GM23338 (cell line): ENCODE measurements around the gene AGBL4. TPM values are rescaled to one million over a fixed set of nuclear protein-coding genes. Genes with fewer than 3 reads are reported as not detected.

Experiments
- ATAC-seq: fragments of 200-7000 bp; cut with Tn5 transposase; 3 replicates; pipeline ENCODE4 v1.9.1; 2020
- DNase-seq: peaks from one replicate; pipeline ENCODE4 v3.0.0-alpha.2; 2015; ENCODE audit warnings: low spot score
- H2AFZ ChIP-seq: fragments of 200-600 bp; sonication (generic); 2 replicates; pipeline ENCODE4 v1.8.0; 2016; ENCODE audit warnings: antibody characterized with exemption, mild to moderate bottlenecking, moderate library complexity
- H3F3A ChIP-seq: fragments of 200-600 bp; sonication (generic); replicated peaks from 2 replicates; pipeline ENCODE4 v1.8.0; 2017; ENCODE audit warnings: antibody characterized with exemption, mixed run types, low read depth
- H3K27ac ChIP-seq: fragments of 200-600 bp; sonication (generic); 2 replicates; pipeline ENCODE4 v1.6.1; 2016; ENCODE audit warnings: low read depth
- H3K27me3 ChIP-seq: fragments of 200-600 bp; sonication (generic); 2 replicates; pipeline ENCODE4 v1.8.0; 2016; ENCODE audit warnings: mild to moderate bottlenecking, mixed run types, moderate library complexity; ENCODE audit not compliant: insufficient read depth
- H3K36me3 ChIP-seq: fragments of 200-600 bp; sonication (generic); 2 replicates; pipeline ENCODE4 v1.8.0; 2016; ENCODE audit warnings: mild to moderate bottlenecking; ENCODE audit not compliant: insufficient read depth
- H3K4me1 ChIP-seq: fragments of 200-600 bp; sonication (generic); 2 replicates; pipeline ENCODE4 v1.8.0; 2016; ENCODE audit warnings: mild to moderate bottlenecking, moderate library complexity; ENCODE audit not compliant: insufficient read depth
- H3K4me2 ChIP-seq: fragments of 200-600 bp; sonication (generic); 2 replicates; pipeline ENCODE4 v1.7.1; 2017; ENCODE audit warnings: mixed run types
- H3K4me3 ChIP-seq: fragments of 200-600 bp; sonication (generic); 2 replicates; pipeline ENCODE4 v1.6.1; 2016; ENCODE audit warnings: mixed run types
- H3K79me2 ChIP-seq: fragments of 200-600 bp; sonication (generic); replicated peaks from 2 replicates; pipeline ENCODE4 v1.8.0; 2017; ENCODE audit warnings: mild to moderate bottlenecking; ENCODE audit not compliant: insufficient read depth
- H3K9me2 ChIP-seq: fragments of 200-600 bp; sonication (generic); 2 replicates; pipeline ENCODE4 v1.8.0; 2017; ENCODE audit not compliant: insufficient read depth
- H4K20me1 ChIP-seq: fragments of 200-600 bp; sonication (generic); replicated peaks from 2 replicates; pipeline ENCODE4 v1.8.0; 2017; ENCODE audit warnings: mild to moderate bottlenecking; ENCODE audit not compliant: insufficient read depth
- H3K27ac Mint-ChIP-seq: 2 replicates; pipeline ENCODE4 v1.8.0; 2020; ENCODE audit warnings: inconsistent platforms, mild to moderate bottlenecking, moderate library complexity, mixed read lengths
- H3K27me3 Mint-ChIP-seq: 3 replicates; pipeline ENCODE4 v1.8.0; 2022; ENCODE audit warnings: low read depth, mild to moderate bottlenecking, moderate library complexity, mixed read lengths, inconsistent platforms; ENCODE audit not compliant: insufficient read depth, poor library complexity
- H3K36me3 Mint-ChIP-seq: 3 replicates; pipeline ENCODE4 v1.8.0; 2021; ENCODE audit warnings: low read depth, mild to moderate bottlenecking, inconsistent platforms, moderate library complexity, mixed read lengths
- H3K4me1 Mint-ChIP-seq: 3 replicates; pipeline ENCODE4 v1.8.0; 2020; ENCODE audit warnings: mild to moderate bottlenecking, inconsistent platforms, mixed read lengths
- H3K4me3 Mint-ChIP-seq: 3 replicates; pipeline ENCODE4 v1.8.0; 2021; ENCODE audit warnings: moderate library complexity, mild to moderate bottlenecking, inconsistent platforms, mixed read lengths
- H3K9me3 Mint-ChIP-seq: 3 replicates; pipeline ENCODE4 v1.8.0; 2020; ENCODE audit warnings: moderate library complexity, mild to moderate bottlenecking, inconsistent platforms, mixed read lengths
- CREB1 ChIP-seq: fragments of 250-450 bp; sonication (Bioruptor Pico); IDR thresholded peaks from 2 replicates; pipeline ENCODE4 v1.5.0; 2020; ENCODE audit warnings: low read depth, mild to moderate bottlenecking, moderate library complexity
- NANOG ChIP-seq: IDR thresholded peaks from 2 replicates; pipeline ENCODE4 v1.6.1; 2016; ENCODE audit warnings: antibody characterized with exemption, borderline replicate concordance
- polyA plus RNA-seq: library from polyadenylated mRNA; unstranded; fragments of >200 nt; fragmentation: Nextera tagmentation; extraction: Ambion mirVana; gene quantifications from 2 replicates; pipeline ENCODE4 v1.2.1, GENCODE V29; 2016
- total RNA-seq: library from RNA; depleted of rRNA; stranded (reverse); fragments of >200 nt; shearing (Covaris generic); gene quantifications from 2 replicates; pipeline ENCODE4 v1.2.3, GENCODE V29; 2014
- TF ChIP-seq, protein P1 (sequence below): fragments of 250-450 bp; sonication (Bioruptor Pico); IDR thresholded peaks from 2 replicates; pipeline ENCODE4 v1.5.0; 2020; ENCODE audit warnings: mild to moderate bottlenecking, moderate library complexity
- TF ChIP-seq, protein P2 (sequence below), 2 experiments: fragments of 200-600 bp in 1 of 2; sonication (generic) in 1 of 2; conservative IDR thresholded peaks; 2 replicates each; pipeline versions ENCODE4 v1.5.1 to v1.6.1; 2016 to 2017; ENCODE audit warnings: antibody characterized with exemption in 2 of 2, low read depth in 2 of 2, mild to moderate bottlenecking in 2 of 2, moderate library complexity in 1 of 2

AGBL4 gene
- total and polyA plus RNA-seq, 2 experiments from 2014 or later = 0.91 to 1.5 TPM

GRCh38 chr1:48939042-48939441 lies 1084.7 kb downstream of the AGBL4 start (continued):
- TF ChIP-seq, protein P1, sequence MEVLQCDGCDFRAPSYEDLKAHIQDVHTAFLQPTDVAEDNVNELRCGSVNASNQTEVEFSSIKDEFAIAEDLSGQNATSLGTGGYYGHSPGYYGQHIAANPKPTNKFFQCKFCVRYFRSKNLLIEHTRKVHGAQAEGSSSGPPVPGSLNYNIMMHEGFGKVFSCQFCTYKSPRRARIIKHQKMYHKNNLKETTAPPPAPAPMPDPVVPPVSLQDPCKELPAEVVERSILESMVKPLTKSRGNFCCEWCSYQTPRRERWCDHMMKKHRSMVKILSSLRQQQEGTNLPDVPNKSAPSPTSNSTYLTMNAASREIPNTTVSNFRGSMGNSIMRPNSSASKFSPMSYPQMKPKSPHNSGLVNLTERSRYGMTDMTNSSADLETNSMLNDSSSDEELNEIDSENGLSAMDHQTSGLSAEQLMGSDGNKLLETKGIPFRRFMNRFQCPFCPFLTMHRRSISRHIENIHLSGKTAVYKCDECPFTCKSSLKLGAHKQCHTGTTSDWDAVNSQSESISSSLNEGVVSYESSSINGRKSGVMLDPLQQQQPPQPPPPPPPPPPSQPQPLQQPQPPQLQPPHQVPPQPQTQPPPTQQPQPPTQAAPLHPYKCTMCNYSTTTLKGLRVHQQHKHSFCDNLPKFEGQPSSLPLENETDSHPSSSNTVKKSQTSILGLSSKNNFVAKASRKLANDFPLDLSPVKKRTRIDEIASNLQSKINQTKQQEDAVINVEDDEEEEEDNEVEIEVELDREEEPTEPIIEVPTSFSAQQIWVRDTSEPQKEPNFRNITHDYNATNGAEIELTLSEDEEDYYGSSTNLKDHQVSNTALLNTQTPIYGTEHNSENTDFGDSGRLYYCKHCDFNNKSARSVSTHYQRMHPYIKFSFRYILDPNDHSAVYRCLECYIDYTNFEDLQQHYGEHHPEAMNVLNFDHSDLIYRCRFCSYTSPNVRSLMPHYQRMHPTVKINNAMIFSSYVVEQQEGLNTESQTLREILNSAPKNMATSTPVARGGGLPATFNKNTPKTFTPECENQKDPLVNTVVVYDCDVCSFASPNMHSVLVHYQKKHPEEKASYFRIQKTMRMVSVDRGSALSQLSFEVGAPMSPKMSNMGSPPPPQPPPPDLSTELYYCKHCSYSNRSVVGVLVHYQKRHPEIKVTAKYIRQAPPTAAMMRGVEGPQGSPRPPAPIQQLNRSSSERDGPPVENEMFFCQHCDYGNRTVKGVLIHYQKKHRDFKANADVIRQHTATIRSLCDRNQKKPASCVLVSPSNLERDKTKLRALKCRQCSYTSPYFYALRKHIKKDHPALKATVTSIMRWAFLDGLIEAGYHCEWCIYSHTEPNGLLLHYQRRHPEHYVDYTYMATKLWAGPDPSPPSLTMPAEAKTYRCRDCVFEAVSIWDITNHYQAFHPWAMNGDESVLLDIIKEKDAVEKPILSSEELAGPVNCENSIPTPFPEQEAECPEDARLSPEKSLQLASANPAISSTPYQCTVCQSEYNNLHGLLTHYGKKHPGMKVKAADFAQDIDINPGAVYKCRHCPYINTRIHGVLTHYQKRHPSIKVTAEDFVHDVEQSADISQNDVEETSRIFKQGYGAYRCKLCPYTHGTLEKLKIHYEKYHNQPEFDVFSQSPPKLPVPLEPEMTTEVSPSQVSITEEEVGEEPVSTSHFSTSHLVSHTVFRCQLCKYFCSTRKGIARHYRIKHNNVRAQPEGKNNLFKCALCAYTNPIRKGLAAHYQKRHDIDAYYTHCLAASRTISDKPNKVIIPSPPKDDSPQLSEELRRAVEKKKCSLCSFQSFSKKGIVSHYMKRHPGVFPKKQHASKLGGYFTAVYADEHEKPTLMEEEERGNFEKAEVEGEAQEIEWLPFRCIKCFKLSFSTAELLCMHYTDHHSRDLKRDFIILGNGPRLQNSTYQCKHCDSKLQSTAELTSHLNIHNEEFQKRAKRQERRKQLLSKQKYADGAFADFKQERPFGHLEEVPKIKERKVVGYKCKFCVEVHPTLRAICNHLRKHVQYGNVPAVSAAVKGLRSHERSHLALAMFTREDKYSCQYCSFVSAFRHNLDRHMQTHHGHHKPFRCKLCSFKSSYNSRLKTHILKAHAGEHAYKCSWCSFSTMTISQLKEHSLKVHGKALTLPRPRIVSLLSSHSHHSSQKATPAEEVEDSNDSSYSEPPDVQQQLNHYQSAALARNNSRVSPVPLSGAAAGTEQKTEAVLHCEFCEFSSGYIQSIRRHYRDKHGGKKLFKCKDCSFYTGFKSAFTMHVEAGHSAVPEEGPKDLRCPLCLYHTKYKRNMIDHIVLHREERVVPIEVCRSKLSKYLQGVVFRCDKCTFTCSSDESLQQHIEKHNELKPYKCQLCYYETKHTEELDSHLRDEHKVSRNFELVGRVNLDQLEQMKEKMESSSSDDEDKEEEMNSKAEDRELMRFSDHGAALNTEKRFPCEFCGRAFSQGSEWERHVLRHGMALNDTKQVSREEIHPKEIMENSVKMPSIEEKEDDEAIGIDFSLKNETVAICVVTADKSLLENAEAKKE (CRISPR knock-in tag) = no peak
- TF ChIP-seq NANOG (no peak), CREB1 (CRISPR knock-in tag) (no peak)

DNA sequence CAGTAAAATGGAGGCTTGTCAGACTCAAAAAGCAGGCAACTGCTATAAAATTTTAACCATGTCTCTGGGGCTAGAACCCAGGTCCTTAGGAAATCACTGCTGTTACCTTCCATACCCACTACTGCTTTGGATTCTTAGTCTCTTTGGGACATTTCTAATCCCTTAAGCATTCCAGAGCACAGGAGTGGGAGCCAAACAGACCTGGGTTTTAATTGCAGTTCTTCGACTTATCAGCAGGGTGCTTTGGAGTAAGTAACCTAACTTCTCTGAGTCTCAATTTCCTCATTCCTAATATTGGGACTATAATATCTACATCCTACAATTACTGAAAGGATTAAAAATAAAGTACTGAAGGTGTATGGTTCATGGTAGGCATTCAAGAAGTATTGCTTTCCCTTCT lies 1086.0 kb downstream of the AGBL4 start:
- ATAC-seq (no peak; the same call in 2 of the 3 replicates), DNase-seq (peak; percentile 5)
- Histone ChIP-seq H3K27ac (no peak overlapping the region), H3K79me2 (no peaks in the 10 kb centered on the region), H3K4me3 (no peak overlapping the region), H3F3A (no peaks in the 10 kb centered on the region), H4K20me1 (no peaks in the 10 kb centered on the region), H3K27me3 (no peaks in the 10 kb centered on the region), H3K4me1 (no peaks in the 10 kb centered on the region), H3K4me2 (no peak overlapping the region), H3K36me3 (no peaks in the 10 kb centered on the region), H3K9me2 (no peaks in the 10 kb centered on the region), H2AFZ (no peak overlapping the region)
- TF ChIP-seq, protein P2, sequence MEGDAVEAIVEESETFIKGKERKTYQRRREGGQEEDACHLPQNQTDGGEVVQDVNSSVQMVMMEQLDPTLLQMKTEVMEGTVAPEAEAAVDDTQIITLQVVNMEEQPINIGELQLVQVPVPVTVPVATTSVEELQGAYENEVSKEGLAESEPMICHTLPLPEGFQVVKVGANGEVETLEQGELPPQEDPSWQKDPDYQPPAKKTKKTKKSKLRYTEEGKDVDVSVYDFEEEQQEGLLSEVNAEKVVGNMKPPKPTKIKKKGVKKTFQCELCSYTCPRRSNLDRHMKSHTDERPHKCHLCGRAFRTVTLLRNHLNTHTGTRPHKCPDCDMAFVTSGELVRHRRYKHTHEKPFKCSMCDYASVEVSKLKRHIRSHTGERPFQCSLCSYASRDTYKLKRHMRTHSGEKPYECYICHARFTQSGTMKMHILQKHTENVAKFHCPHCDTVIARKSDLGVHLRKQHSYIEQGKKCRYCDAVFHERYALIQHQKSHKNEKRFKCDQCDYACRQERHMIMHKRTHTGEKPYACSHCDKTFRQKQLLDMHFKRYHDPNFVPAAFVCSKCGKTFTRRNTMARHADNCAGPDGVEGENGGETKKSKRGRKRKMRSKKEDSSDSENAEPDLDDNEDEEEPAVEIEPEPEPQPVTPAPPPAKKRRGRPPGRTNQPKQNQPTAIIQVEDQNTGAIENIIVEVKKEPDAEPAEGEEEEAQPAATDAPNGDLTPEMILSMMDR (conservative IDR thresholded peaks at IDR 0.05; ENCODE audit: low read depth in 2 of 2) = 0 out of 4 replicates have a peak, but pooled peaks of 1 of the 2 experiments have one; percentile 11
- TF ChIP-seq, protein P1 (CRISPR knock-in tag) = no peak
- H3K27me3 Mint-ChIP-seq = peaks cover 3% of the 10 kb centered on the region
- H3K9me3 Mint-ChIP-seq = peaks cover 7% of the 10 kb centered on the region; the same call in 2 of the 3 replicates
- H3K4me1 Mint-ChIP-seq = peaks cover 9% of the 10 kb centered on the region; the same call in 2 of the 3 replicates
- no peaks in the 10 kb centered on the region for H3K36me3 Mint-ChIP-seq
- H3K4me3 Mint-ChIP-seq = no peak overlapping the region
- no peak overlapping the region for H3K27ac Mint-ChIP-seq
